ENCODE measurements around the gene ACADM. TPM values are rescaled to one million over a fixed set of nuclear protein-coding genes. Genes with fewer than 3 reads are reported as not detected.

ACADM gene
- total and polyA plus RNA-seq, 8 donors = 9.8 to 33.5 (median 26.2) TPM

DNA sequence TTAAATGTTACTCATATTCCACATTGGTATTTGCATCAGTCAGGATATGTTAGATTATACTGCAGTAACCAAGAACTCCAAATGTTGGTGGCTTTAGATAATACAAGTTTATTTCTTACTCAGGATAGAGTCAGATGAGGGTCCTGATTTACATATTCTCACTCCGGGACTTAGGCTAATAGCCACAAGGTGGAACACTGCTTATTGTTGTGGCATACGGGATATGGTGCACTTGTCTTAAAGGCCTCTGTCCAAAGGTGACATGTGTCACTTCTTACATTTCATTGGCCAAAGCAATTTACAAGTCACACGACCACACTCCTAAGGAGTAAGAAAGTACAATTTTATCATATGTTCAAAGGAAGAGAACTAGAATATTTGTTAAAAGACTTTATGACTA is 28.5 kb upstream of the ACADM start:
- no peak overlapping the region for H3K4me3 ChIP-seq
- H3K9me3 ChIP-seq = no peaks in the 10 kb centered on the region
- FAIRE-seq (no peak), DNase-seq (no peak), ATAC-seq (no peak)
- no peaks in the 10 kb centered on the region for H3K36me3 ChIP-seq
- intact Hi-C loops (cut with DNase I) = no loop called here
- H3K27me3 ChIP-seq = no peaks in the 10 kb centered on the region
- WGBS, 2 donors = 52 to 62% methylated on average over 3 of the region's 3 CpGs
- TF ChIP-seq, protein P1, sequence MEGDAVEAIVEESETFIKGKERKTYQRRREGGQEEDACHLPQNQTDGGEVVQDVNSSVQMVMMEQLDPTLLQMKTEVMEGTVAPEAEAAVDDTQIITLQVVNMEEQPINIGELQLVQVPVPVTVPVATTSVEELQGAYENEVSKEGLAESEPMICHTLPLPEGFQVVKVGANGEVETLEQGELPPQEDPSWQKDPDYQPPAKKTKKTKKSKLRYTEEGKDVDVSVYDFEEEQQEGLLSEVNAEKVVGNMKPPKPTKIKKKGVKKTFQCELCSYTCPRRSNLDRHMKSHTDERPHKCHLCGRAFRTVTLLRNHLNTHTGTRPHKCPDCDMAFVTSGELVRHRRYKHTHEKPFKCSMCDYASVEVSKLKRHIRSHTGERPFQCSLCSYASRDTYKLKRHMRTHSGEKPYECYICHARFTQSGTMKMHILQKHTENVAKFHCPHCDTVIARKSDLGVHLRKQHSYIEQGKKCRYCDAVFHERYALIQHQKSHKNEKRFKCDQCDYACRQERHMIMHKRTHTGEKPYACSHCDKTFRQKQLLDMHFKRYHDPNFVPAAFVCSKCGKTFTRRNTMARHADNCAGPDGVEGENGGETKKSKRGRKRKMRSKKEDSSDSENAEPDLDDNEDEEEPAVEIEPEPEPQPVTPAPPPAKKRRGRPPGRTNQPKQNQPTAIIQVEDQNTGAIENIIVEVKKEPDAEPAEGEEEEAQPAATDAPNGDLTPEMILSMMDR (IDR thresholded peaks at IDR 0.05) = no peak
- H3K4me1 ChIP-seq = no peaks in the 10 kb centered on the region
- H3K27ac ChIP-seq = no peak overlapping the region

DNA sequence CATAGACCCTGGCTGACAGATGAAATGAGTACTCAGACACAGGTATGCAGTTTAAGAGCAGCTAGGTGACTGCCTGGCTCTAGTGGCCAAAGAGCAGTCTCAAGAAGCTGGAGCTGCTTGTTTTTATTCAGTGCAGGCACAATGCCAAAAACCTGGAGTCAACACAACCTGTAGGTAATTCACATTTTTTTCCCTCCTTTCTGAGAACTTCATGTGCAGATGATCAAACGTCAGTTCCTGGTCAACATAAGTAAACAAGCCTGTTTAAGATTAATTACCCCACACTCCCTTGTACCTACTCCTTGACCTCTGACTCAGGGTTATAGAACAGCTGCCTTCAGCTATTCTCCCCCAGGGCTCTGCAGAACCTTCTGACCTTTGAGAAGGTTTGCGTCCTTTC is 17.3 kb upstream of the ACADM start:
- Histone ChIP-seq H3K27ac (no peak overlapping the region), H3K4me3 (no peak overlapping the region), H3K4me1 (no peaks in the 10 kb centered on the region), H3K27me3 (no peaks in the 10 kb centered on the region), H3K9me3 (peaks cover 0 to 3% (median 0%) of the 10 kb centered on the region in 4 donors), H3K36me3 (no peaks in the 10 kb centered on the region)
- no peak for ATAC-seq
- WGBS, 2 donors = 34 to 38% methylated on average over 2 of the region's 2 CpGs
- TF ChIP-seq, protein P1 (IDR thresholded peaks at IDR 0.05) = no peak
- no peak for DNase-seq
- FAIRE-seq = no peak
- intact Hi-C loops (cut with DNase I) = no loop called here

- Histone ChIP-seq H3K27ac (no peak overlapping the region), H3K4me3 (no peak overlapping the region), H3K4me1 (no peaks in the 10 kb centered on the region), H3K9me3 (peaks cover 0 to 3% (median 0%) of the 10 kb centered on the region in 4 donors), H3K36me3 (no peaks in the 10 kb centered on the region), H3K27me3 (no peaks in the 10 kb centered on the region)
- TF ChIP-seq, protein P1 (IDR thresholded peaks at IDR 0.05) = no peak
- ATAC-seq (no peak), FAIRE-seq (no peak), DNase-seq (no peak)
- WGBS, 2 donors = 72 to 78% methylated on average over 2 of the region's 2 CpGs
- intact Hi-C loops (cut with DNase I) = no loop called here
Observed at GRCh38 chr1:75708910-75709309, 15.6 kb upstream of the ACADM start.

- Histone ChIP-seq H3K27ac (no peak overlapping the region), H3K27me3 (no peaks in the 10 kb centered on the region), H3K36me3 (no peaks in the 10 kb centered on the region), H3K4me3 (no peak overlapping the region), H3K9me3 (peaks cover 0 to 3% (median 0%) of the 10 kb centered on the region in 4 donors), H3K4me1 (no peaks in the 10 kb centered on the region)
- DNase-seq (no peak), ATAC-seq (no peak), FAIRE-seq (no peak)
- TF ChIP-seq, protein P1 (IDR thresholded peaks at IDR 0.05) = no peak
- intact Hi-C loops (cut with DNase I) = no loop called here
Observed at GRCh38 chr1:75710832-75711231, 13.7 kb upstream of the ACADM start.

DNA sequence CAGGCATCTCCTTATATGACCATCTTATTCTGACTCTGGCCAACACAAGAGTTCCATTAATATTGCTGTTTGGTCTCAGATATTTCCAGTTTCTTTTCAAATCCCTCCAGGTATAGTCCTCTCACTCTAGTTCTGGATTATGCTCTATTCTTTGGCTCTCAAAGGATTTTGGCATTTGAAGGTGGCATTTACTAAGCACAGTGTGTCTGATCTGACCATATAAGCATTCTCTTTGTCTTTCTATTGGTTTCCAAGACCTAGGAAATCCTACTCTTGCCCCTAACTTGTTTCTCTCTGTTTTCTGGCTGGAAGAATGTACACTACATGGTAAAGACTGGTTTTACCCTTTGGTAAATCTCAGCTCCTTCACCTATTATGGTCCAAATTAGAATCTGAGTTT is 12.7 kb upstream of the ACADM start:
- TF ChIP-seq, protein P1 (IDR thresholded peaks at IDR 0.05) = no peak
- Histone ChIP-seq H3K27ac (no peak overlapping the region), H3K36me3 (no peaks in the 10 kb centered on the region), H3K4me1 (no peaks in the 10 kb centered on the region), H3K27me3 (no peaks in the 10 kb centered on the region), H3K4me3 (no peak overlapping the region), H3K9me3 (no peaks in the 10 kb centered on the region)
- FAIRE-seq (no peak), DNase-seq (no peak), ATAC-seq (no peak)
- intact Hi-C loops (cut with DNase I) = no loop called here
